HG02970 (cell line): ENCODE measurements around the gene RIN3.
A peak's percentile ranks its signal among the peaks of the same experiment; 100 is the strongest.
"Not testable (repeated sequence)": the region's sequence is repeated elsewhere in the genome, so short reads cannot be mapped to it uniquely, and the experiment has no call there.

Experiments
- ATAC-seq: cut with Tn5 transposase; IDR thresholded peaks from one replicate; pipeline ENCODE4 v1.9.1; 2021; ENCODE audit warnings: mild to moderate bottlenecking, moderate library complexity, moderate number of reproducible peaks; ENCODE audit not compliant: unreplicated experiment, low FRiP score

RIN3 gene

GRCh38 chr14:92698393-92698792 is 184.8 kb downstream of the RIN3 start:
- ATAC-seq = no peak

DNA sequence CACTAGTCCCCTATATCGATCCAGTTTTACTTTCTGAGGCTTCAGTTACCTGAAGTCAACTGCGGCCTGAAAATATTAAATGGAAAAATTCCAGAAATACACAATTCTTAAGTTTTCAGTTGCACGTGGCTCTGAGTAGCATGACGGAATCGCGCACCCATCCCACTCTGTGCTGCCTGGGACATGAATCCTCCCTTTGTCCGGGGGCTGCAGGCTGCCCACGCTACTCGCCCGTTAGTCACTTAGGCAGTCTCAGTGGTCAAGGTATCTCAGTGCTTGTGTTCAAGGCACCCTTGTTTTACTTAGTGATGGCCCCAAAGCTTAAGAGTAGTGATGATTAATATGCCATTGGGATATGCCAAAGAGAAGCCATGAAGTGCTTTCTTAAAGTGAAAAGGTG is 188.2 kb downstream of the RIN3 start:
- no peak for ATAC-seq

GRCh38 chr14:92702441-92702918 is 188.9 kb downstream of the RIN3 start:
- ATAC-seq = no peak

- ATAC-seq = no peak
Observed at GRCh38 chr14:92703516-92703915, 189.9 kb downstream of the RIN3 start.

- peak; percentile 93 for ATAC-seq
Observed at GRCh38 chr14:92704036-92704804, 190.6 kb downstream of the RIN3 start.

DNA sequence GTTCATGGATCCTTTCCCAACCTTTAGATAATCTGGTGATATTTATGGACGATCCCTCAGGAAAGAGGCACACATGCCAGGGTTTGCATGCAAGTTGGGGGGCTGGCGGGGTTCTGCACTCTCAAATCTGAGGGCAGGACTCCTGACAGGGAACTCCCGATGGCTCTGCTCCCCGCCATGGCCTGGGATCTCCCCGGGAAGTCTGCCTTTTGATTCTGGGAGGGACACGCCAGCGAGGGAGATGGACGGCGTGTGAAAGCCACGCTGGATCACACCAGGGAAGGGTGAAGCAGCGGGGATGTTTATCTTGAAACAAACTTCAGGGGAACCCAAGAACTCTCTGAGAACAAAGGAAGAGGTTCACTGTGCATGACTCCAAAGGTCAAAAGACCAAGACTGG is 191.2 kb downstream of the RIN3 start:
- ATAC-seq = no peak

GRCh38 chr14:92706386-92706785 is 192.8 kb downstream of the RIN3 start:
- ATAC-seq = no peak

DNA sequence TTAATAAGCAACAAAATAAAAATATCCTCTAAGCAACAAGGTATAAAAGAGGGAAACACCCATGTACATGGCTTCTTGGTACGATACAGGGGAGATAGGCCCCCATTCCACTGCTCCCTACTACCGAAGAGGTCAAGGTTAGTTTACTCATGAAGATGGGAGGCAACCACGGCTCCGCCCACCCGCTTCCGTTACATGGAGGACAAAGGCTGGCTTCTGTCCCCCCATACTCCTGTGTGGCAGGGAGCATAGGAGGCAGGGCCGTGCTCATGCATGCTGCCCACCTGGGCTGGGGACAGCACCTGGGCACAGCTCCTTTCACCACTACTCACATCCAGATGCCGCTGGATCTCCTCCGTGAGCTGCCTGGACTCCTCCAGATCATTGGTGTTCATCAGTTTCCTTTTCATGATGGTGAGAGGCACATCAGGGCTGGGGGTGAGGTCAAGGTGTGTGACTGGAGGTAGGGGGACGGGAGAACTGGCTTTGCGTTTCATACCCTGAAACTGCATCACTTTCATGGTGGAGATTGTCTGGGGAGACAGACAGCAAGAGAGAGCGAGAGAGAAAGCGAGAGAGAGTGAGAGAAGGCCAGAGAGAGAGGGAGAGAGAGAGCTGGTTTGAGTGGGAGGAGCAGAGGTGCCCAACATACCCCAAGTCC is 195.9 kb downstream of the RIN3 start:
- no peak for ATAC-seq

DNA sequence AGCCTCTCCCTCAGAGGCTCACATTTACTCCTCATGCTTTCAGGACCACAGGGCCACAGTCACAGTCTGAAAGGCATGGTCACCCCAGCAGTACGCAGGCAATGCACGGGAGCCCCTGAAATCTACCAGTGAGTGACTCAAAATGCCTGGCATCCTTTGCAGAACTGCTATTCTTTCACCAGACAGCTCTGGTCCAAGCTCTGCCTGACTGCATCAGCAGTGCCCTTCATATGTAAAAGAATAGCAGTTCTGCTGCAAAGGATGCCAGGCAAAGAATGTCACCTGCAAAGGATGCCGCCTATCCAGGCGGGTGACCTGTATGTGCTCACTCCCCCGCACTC is 196.4 kb downstream of the RIN3 start:
- ATAC-seq = no peak

GRCh38 chr14:92711976-92712653 is 198.5 kb downstream of the RIN3 start:
- ATAC-seq = no peak

GRCh38 chr14:92712654-92713051 is 199.1 kb downstream of the RIN3 start:
- no peak for ATAC-seq

DNA sequence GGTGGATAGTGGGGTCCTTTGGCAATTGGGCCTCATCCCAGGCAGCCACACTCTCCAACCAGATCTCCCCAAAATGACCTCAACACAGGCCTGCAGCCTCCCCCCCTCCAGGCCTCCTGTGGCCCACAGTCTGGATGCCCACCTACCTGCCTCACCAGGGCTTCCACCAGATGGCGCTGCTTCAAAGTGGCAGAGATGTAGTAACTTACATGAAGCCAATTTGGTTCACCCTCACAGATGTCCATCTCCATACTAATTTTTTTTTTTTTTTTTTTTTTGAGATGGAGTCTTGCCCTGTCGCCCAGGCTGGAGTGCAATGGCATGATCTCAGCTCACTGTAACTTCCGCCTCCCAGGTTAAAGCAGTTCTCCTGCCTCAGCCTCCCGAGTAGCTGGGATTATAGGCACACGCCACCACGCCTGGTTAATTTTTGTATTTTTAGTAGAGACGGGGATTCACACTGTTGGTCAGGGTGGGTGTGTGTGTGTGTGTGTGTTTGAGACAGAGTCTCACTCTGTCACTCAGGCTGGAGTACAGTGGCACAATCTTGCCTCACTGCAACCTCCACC is 201.2 kb downstream of the RIN3 start:
- ATAC-seq = not testable (repeated sequence)

- ATAC-seq = no peak
Observed at GRCh38 chr14:92716131-92716530, 202.6 kb downstream of the RIN3 start.

GRCh38 chr14:92717571-92718042 is 204.0 kb downstream of the RIN3 start:
- no peak for ATAC-seq

GRCh38 chr14:92718664-92719063 is 205.1 kb downstream of the RIN3 start:
- no peak for ATAC-seq

DNA sequence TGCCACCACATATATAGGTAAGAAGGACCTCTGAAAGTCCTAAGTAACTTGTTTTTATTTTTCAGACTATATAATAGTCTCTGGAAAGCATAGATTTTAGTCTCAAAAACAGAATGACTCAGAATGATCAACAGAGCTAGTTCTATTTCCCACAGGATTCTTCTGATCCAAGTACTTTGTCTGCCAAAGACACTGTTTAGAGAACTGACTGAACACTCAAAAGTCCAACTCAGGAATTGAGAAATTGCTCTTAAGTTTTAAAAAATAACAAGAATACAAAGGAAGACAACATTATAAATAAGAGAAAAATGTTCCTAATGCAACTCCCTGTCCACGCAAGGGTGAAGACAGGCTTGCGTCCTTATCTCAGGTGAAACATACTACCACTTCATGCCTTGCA is 205.8 kb downstream of the RIN3 start:
- no peak for ATAC-seq

DNA sequence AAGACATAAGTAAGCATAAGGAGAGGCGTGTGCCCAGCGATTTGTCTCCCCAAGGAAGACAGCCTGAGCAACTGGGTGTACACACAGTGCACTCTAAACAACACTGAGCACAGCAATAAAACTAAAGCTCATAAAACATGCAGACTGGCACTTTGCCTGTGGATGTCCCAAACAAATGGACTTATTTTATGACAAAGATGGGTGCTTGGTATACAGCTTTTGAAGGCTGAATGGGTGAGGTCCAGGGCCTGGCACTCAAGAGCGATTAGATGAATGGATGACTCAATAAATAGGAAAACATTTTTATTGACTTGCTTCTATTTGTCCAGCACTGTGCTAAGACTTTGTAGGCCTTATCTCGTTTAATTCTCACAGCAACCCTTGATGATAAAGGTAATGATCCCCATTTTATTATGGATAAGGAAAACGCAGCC is 206.3 kb downstream of the RIN3 start:
- ATAC-seq = no peak

DNA sequence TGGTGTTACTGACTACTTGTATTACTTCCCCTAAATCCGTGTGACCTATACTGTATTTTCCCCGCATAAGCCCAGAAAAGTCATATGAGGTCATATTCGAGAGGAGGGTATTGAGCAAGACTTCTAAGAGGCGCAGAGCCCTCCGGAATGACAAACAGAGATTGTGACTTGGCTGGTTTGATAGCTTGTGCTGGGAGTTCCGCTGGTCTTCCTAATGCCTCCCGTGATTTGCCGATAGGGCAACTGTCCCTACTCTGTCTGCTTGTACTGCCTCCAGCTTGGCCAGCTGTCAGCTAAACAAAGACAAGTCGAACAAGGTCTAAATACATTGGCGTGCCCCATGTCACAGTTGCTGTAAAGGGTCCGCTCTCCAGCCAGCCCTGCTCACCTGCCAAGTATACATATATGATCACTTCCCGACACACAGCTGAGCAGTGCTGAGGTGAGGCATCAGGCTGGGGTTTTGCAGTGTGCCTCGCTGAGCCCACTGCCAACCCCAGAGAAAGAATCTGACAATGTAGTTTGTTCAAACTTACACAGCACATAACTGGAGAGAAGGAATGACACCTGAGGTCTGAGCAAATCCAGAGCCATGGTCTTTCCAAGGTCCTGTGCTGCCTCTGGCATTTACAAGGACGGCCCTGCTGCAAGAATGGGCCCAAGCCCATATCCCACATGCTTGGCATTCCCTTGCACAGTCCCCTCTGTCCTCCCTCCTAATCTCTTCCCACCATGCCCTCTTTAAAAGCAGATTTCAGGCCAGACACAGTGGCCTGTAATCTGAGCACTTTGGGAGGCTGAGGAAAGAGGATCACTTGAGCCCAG is 211.1 kb downstream of the RIN3 start:
- no peak for ATAC-seq

DNA sequence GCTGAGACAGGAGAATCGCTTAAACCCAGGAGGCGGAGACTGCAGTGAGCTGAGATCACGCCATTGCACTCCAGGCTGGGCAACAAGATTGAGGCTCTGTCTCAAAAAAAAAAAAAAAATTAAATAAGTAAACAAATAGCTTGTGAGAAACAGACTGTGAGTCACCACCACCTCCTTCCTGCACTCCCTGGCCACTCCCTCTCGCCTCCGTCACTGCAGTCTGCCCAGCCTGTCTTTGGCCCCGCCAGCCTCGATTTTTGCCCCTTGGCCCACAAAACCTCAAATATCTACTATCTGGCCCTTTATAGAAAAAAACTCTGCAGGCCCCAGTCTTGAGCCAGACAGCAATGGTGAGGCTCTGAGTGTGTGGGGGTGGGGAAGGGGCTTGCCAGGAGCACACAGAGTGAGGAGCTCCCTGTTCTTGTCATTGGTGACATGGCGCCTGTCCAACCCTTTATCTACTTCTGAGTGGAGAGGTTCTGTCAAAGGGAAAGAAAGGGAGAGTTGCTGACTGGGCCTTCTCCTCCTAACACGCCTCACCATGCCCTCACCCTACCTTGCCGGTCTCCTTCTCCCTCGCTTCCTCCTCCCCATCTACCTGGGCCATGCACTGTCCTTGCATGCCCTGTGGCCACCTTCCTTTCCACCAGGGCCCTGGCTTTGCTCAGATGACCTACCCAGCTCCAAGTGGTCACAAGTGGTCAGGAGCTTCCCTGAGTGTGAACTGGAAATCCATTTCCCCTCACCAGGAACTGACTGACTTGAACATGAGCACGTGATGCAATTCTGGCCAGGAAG is 212.8 kb downstream of the RIN3 start:
- no peak for ATAC-seq

DNA sequence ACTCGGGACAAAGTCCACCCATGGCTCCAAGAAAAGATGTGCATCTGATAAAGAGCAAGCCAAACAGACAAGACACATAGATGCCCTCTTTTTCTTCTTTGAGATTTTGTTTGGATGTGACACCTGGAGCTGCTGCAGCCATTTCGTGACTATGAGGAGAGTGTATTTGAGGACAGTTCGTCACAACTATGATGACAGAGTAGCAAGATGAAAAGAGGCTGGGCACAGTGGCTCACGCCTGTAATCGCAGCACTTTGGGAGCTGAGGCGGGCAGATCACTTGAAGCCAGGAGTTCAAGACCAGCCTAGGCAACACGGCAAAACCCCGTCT is 213.3 kb downstream of the RIN3 start:
- ATAC-seq = no peak
